HG03442 (cell line): ENCODE results near the gene PLCH2.

Source experiments
- ATAC-seq: cut with Tn5 transposase; IDR thresholded peaks from one replicate; pipeline ENCODE4 v1.9.1; 2021; ENCODE audit warnings: mild to moderate bottlenecking, moderate library complexity; ENCODE audit not compliant: unreplicated experiment

The PLCH2 gene

GRCh38 chr1:2498648-2499047, 22.6 kb downstream of the PLCH2 start:
- no peak for ATAC-seq

DNA sequence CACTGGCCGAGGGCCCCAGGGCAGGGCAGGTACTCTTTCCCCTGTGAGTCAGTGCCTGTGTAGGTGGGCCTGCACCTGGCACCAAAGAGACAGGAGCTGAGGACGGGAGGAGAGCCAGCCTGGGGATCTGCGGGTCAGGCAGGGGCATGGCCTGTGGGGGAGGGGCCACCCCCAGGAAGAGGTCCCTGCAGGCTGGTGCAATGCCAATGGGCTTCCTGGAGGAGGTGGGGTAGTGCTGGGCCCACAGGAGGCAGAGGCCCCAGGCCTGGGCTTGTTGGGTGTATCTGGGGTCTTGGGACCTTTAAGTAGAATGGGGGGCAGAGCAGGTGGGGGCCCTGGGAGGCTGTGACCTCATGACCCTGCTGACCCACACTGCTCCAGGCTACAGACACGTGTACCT, 23.2 kb downstream of the PLCH2 start:
- no peak for ATAC-seq

- ATAC-seq, result no peak
Observed at GRCh38 chr1:2499986-2500596, 24.0 kb downstream of the PLCH2 start.

DNA sequence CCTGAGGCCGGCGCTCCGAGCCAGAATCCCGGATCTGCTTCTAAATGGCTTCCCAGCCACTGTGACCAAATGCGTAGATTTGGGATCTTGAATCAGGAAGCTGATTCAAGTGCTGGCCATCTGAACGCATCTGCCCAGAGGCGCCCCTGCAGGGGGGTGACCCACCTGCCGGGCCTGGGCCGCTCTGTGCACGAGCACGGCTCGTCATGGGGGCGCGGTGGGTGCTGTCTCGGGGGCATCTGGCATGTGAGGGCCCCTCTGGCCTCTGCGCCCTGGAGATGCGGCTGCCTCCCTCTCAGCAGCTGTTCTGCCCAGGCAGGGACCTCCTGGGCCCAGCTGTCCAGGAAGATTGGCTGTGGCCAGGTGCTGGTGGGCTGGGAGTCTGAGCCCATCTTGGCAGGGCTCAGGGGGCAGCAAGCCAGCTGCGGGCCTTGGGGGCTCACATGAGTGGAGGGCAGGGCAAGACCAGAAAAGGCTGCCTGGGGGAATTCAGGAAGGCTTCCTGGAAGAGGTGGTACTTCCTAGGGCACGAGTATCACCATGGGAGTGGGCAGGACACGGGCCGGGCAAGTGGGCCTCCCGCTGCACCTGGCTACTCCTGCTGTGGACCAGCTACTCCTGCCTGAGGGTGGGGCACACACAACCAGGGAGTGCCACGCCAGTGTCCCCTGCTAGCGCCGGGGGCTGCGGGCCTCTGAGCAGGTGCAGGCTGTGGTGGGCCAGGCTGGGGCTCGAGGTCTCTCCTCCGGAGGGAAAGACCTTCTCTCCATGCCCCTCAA, 25.1 kb downstream of the PLCH2 start:
- ATAC-seq, result no peak

DNA sequence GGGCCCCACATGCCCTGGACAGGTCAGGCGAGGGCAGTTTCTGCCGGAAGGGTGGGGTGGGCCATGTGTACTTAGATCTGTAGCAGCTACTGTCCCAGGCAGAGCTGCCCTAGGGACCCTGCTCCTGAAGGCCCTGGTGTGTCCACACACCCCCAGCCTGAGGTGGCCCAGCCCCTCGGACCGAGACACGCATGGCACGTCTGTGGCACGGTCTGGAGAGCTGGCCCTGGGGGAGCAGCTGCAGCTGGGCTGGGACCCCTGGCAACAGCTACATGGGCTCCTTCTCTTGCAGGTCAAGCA, 25.7 kb downstream of the PLCH2 start:
- ATAC-seq, result no peak

GRCh38 chr1:2502210-2502609, 26.1 kb downstream of the PLCH2 start:
- ATAC-seq, result no peak

DNA sequence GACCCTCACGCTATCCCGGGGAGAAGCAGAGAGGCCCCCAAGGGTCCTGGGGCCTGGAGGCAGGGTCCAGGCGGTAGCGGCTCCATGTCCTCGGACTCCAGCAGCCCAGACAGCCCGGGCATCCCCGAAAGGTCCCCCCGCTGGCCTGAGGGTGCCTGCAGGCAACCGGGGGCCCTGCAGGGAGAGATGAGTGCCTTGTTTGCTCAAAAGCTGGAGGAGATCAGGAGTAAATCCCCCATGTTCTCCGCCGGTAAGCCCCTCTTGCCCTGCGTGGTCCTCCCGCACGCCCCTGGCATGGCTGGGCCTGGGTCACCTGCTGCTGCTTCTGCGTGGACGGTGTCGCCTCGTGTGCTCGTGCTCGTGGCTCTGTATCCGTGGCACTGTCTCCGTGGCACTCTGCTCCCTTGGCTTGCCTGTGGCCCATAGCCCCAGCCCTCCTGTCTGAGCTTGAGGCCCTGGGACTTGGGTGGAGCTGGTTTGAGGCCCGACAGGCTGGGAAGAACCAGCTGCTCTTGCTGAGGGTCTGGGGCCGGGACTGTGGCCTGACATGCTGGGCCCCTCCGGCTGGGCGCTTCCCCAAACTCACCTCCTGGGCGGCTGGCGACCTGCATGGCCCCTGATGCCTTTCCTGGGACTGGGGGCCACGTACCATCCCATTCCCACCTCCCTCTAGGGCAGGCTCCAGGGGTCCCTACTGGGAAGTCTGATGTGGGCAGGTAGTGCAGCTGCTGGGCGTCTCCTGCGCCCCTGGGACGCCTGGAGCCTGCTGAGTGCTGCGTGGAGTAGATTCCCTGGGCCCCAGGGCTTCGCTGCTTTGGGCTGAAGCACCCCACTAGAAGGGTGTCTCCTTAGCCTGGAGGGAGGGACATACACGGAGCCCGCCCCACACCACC, 26.8 kb downstream of the PLCH2 start:
- ATAC-seq, result no peak

- no peak for ATAC-seq
Observed at GRCh38 chr1:2503554-2504224, 27.6 kb downstream of the PLCH2 start.

- no peak for ATAC-seq
Observed at GRCh38 chr1:2504225-2504948, 28.3 kb downstream of the PLCH2 start.

GRCh38 chr1:2504949-2505272, 28.8 kb downstream of the PLCH2 start:
- no peak for ATAC-seq

DNA sequence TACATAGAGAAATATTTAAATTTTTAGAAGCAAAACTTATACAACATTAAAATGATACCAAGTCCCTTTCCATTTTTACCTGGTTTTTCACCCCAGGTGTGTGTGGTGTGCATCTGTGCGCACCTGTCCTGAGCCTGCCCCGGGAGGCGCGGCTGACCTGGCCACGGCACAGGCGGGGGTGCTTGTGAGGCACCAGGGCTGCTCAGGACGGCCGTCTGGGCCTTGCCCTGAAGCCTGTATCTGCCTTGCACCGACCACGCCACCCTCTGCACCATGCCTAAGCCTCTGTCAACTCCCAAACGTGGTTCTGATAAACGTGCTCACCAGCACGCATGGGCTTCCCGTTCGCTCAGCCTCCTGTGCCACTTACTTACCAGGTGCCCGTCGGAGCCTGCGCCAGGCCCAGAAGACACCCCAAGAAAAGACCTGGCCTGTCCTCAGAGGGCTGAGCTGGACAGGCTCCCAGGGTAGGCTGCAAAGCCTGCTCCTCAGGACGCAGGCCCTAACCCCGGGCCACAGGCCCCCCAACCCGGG, 29.4 kb downstream of the PLCH2 start:
- no peak for ATAC-seq

GRCh38 chr1:2506007-2506860, 30.1 kb downstream of the PLCH2 start:
- no peak for ATAC-seq

GRCh38 chr1:2506901-2507565, 30.9 kb downstream of the PLCH2 start:
- ATAC-seq, result no peak

- no peak for ATAC-seq
Observed at GRCh38 chr1:2507744-2508155, 31.7 kb downstream of the PLCH2 start.

- ATAC-seq, result no peak
Observed at GRCh38 chr1:2508180-2508579, 32.1 kb downstream of the PLCH2 start.

DNA sequence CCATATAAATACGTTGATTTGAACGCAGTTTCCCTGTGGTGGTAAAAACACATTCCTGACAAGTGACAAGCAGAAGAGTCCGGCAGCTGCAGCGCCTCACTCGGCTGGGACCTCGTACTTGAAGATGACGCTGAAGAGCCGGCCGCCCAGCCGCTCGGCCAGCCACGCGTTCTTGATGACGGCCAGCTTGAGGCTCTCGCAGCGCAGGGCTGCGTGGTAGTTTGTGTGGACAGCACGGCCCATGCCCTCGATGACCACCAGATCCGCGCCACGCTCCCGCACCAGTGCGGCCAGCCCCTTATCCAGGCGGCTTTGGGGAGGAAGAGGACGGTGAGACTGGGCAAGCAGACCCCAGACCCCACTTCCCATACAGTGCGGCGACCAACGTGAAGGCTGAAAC, 32.7 kb downstream of the PLCH2 start:
- no peak for ATAC-seq

- no peak for ATAC-seq
Observed at GRCh38 chr1:2509589-2509988, 33.5 kb downstream of the PLCH2 start.

GRCh38 chr1:2510366-2511155, 34.5 kb downstream of the PLCH2 start:
- no peak for ATAC-seq
